Tibial nerve (tissue), 4 donors: ENCODE data around the gene SIGLEC12. TPM values are rescaled to one million over a fixed set of nuclear protein-coding genes. Genes with fewer than 3 reads are reported as not detected.

Experiments used
- DNase-seq, 2 donors: peaks; one replicate each; pipeline ENCODE4 v3.0.0-alpha.2; 2019; ENCODE audit warnings: low spot score in 2 of 2
- H3K27ac ChIP-seq, 4 donors: fragments of 200-600 bp; sonication (generic) in 3 of 4; one replicate each; pipeline ENCODE4 v1.5.1; 2017 to 2019; ENCODE audit warnings: mild to moderate bottlenecking in 1 of 4
- H3K27me3 ChIP-seq, 2 donors: fragments of 200-600 bp; sonication (generic) in 1 of 2; one replicate each; pipeline versions ENCODE4 v1.5.1 to v1.6.0; 2017 to 2019
- H3K36me3 ChIP-seq, 3 donors: fragments of 200-600 bp; sonication (generic); one replicate each; pipeline ENCODE4 v1.5.1; 2018 to 2019
- H3K4me1 ChIP-seq, 4 donors: fragments of 200-600 bp; sonication (generic) in 3 of 4; one replicate each; pipeline ENCODE4 v1.5.1; 2017 to 2019
- H3K4me3 ChIP-seq, 4 donors: fragments of 200-600 bp; sonication (generic) in 3 of 4; one replicate each; pipeline ENCODE4 v1.5.1; 2017 to 2019; ENCODE audit warnings: mild to moderate bottlenecking in 1 of 4, moderate library complexity in 1 of 4
- H3K9me3 ChIP-seq, 4 donors: fragments of 200-600 bp; sonication (generic) in 3 of 4; one replicate each; pipeline ENCODE4 v1.5.1; 2017 to 2019
- CTCF ChIP-seq, 5 experiments: fragments of 200-600 bp in 3 of 5; fragments of 450-650 bp in 2 of 5; sonication (generic) in 3 of 5; IDR thresholded peaks; one replicate each; pipeline ENCODE4 v1.5.1; 2016 to 2019; ENCODE audit warnings: antibody characterized with exemption in 5 of 5, mild to moderate bottlenecking in 3 of 5, moderate library complexity in 2 of 5
- EP300 ChIP-seq, 2 donors: sonication (generic); formaldehyde crosslinking; IDR thresholded peaks; one replicate each; pipeline ENCODE4 v1.6.1; 2017; ENCODE audit warnings: antibody characterized with exemption in 2 of 2, mild to moderate bottlenecking in 1 of 2
- POLR2A ChIP-seq, 2 donors: fragments of 450-650 bp; IDR thresholded peaks; one replicate each; pipeline ENCODE4 v1.6.1; 2017; ENCODE audit warnings: antibody characterized with exemption in 2 of 2, mild to moderate bottlenecking in 2 of 2, moderate library complexity in 2 of 2
- WGBS, 2 donors: methylation state at CpG; one replicate each; pipeline ENCODE4 v1.1.5; 2018; 5-methylcytosine and 5-hydroxymethylcytosine counted together
- total RNA-seq, 4 donors: library from RNA; depleted of rRNA; stranded (reverse); fragments of >200 nt; gene quantifications; one replicate each; pipeline ENCODE4 v1.1.0, GENCODE V29; 2016

Gene SIGLEC12
- total RNA-seq, 4 donors from 2014 or later: 0.66 TPM; not detected in 3

- TF ChIP-seq POLR2A (IDR thresholded peaks at IDR 0.05) (no peak), CTCF (IDR thresholded peaks at IDR 0.05) (no peak), EP300 (IDR thresholded peaks at IDR 0.05) (no peak)
- H3K4me1 ChIP-seq: no peaks in the 10 kb centered on the region
- H3K36me3 ChIP-seq: no peaks in the 10 kb centered on the region
- 72 to 73% methylated on average over 7 of the region's 7 CpGs for WGBS, 2 donors
- no peaks in the 10 kb centered on the region for H3K27me3 ChIP-seq
- no peak overlapping the region for H3K4me3 ChIP-seq
- H3K27ac ChIP-seq: no peak overlapping the region
- H3K9me3 ChIP-seq: no peaks in the 10 kb centered on the region
- no peak for DNase-seq
Measured at GRCh38 chr19:51491586-51491985, 10.0 kb downstream of the SIGLEC12 start.

GRCh38 chr19:51490676-51491075 is 10.9 kb downstream of the SIGLEC12 start:
- H3K27ac ChIP-seq: no peak overlapping the region
- no peaks in the 10 kb centered on the region for H3K4me1 ChIP-seq
- DNase-seq: no peak
- H3K27me3 ChIP-seq: no peaks in the 10 kb centered on the region
- TF ChIP-seq CTCF (IDR thresholded peaks at IDR 0.05) (no peak), POLR2A (IDR thresholded peaks at IDR 0.05) (no peak), EP300 (IDR thresholded peaks at IDR 0.05) (no peak)
- WGBS, 2 donors: 26 to 47% methylated on average over 5 to 14 of the region's 14 CpGs
- no peaks in the 10 kb centered on the region for H3K9me3 ChIP-seq
- no peaks in the 10 kb centered on the region for H3K36me3 ChIP-seq
- H3K4me3 ChIP-seq: no peak overlapping the region

- no peak overlapping the region for H3K27ac ChIP-seq
- no peaks in the 10 kb centered on the region for H3K36me3 ChIP-seq
- H3K9me3 ChIP-seq: no peaks in the 10 kb centered on the region
- H3K4me1 ChIP-seq: no peaks in the 10 kb centered on the region
- H3K4me3 ChIP-seq: no peak overlapping the region
- H3K27me3 ChIP-seq: no peaks in the 10 kb centered on the region
- TF ChIP-seq POLR2A (IDR thresholded peaks at IDR 0.05) (no peak), EP300 (IDR thresholded peaks at IDR 0.05) (no peak), CTCF (IDR thresholded peaks at IDR 0.05) (no peak)
- DNase-seq: no peak
- WGBS, 2 donors: 45 to 56% methylated on average over 2 of the region's 2 CpGs
Measured at GRCh38 chr19:51489113-51489512, 12.5 kb downstream of the SIGLEC12 start.

GRCh38 chr19:51488491-51488890 is 13.1 kb downstream of the SIGLEC12 start:
- 67 to 73% methylated on average over 3 of the region's 3 CpGs for WGBS, 2 donors

More at GRCh38 chr19:51488491-51488890, 13.1 kb downstream of the SIGLEC12 start:
- no peak for DNase-seq
- H3K27ac ChIP-seq: no peak overlapping the region
- H3K4me1 ChIP-seq: no peaks in the 10 kb centered on the region
- H3K27me3 ChIP-seq: no peaks in the 10 kb centered on the region
- no peaks in the 10 kb centered on the region for H3K36me3 ChIP-seq
- no peaks in the 10 kb centered on the region for H3K9me3 ChIP-seq
- H3K4me3 ChIP-seq: no peak overlapping the region
- no peak for TF ChIP-seq CTCF (IDR thresholded peaks at IDR 0.05)
- TF ChIP-seq POLR2A (IDR thresholded peaks at IDR 0.05): no peak
- TF ChIP-seq EP300 (IDR thresholded peaks at IDR 0.05): no peak
